GM12878 (cell line): ENCODE results near the gene VANGL1.

Source experiments
- CTCF ChIP-seq, 3 experiments: IDR thresholded peaks in 2 of 3; conservative IDR thresholded peaks in 1 of 3; 2 replicates each; pipeline ENCODE4 v1.5.1; 2011; ENCODE audit warnings: low read depth in 3 of 3, low read length in 3 of 3, mild to moderate bottlenecking in 3 of 3, control low read depth in 2 of 3, moderate library complexity in 2 of 3, inconsistent platforms in 1 of 3, mixed read lengths in 1 of 3; ENCODE audit not compliant: control insufficient read depth in 2 of 3, insufficient read depth in 1 of 3; ENCODE audit errors: extremely low read depth in 1 of 3
- EP300 ChIP-seq, 2 experiments: fragments of 150-350 bp in 1 of 2; IDR thresholded peaks; 2 replicates each; pipeline ENCODE4 v1.6.1; 2011 to 2012; ENCODE audit warnings: low read depth in 2 of 2, low read length in 2 of 2, borderline replicate concordance in 1 of 2, improper control_type of control experiment in 1 of 2, inconsistent platforms in 1 of 2; ENCODE audit not compliant: control insufficient read depth in 1 of 2
- EZH2 ChIP-seq: IDR thresholded peaks from 2 replicates; pipeline ENCODE4 v1.6.1; 2012; ENCODE audit warnings: low read depth, mild to moderate bottlenecking, control low read depth, inconsistent platforms, low read length, borderline replicate concordance; ENCODE audit not compliant: control insufficient read depth
- FOS ChIP-seq: IDR thresholded peaks from 3 replicates; pipeline ENCODE4 v1.6.1; 2011; ENCODE audit warnings: borderline replicate concordance; ENCODE audit not compliant: insufficient read length; ENCODE audit errors: extremely low read depth
- MAX ChIP-seq: IDR thresholded peaks from 2 replicates; pipeline ENCODE4 v1.6.1; 2012; ENCODE audit warnings: low read depth, low read length, improper control_type of control experiment
- MTA3 ChIP-seq: IDR thresholded peaks from 2 replicates; pipeline ENCODE4 v1.6.1; 2012; ENCODE audit warnings: low read length, inconsistent platforms, borderline replicate concordance
- PAX8 ChIP-seq: fragments of 450-650 bp; IDR thresholded peaks from 2 replicates; pipeline ENCODE4 v1.6.1; 2017; ENCODE audit warnings: mild to moderate bottlenecking, moderate library complexity
- POLR2A ChIP-seq: IDR thresholded peaks from 2 replicates; pipeline ENCODE4 v1.6.1; 2011; ENCODE audit warnings: low read depth, mild to moderate bottlenecking, low read length
- POLR2AphosphoS5 ChIP-seq: IDR thresholded peaks from 2 replicates; pipeline ENCODE4 v1.6.1; 2011; ENCODE audit warnings: mild to moderate bottlenecking, low read length, inconsistent platforms
- SMARCA5 ChIP-seq: fragments of 450-650 bp; IDR thresholded peaks from 2 replicates; pipeline ENCODE4 v1.6.1; 2017; ENCODE audit warnings: mild to moderate bottlenecking
- SUZ12 ChIP-seq: fragments of 200-600 bp; sonication (generic); IDR thresholded peaks from one replicate; pipeline ENCODE4 v1.6.1; 2018; ENCODE audit warnings: antibody characterized with exemption, mild to moderate bottlenecking; ENCODE audit not compliant: unreplicated experiment
- ZBTB11 ChIP-seq: fragments of 450-650 bp; formaldehyde crosslinking; IDR thresholded peaks from 2 replicates; pipeline ENCODE4 v1.5.0; 2022; ENCODE audit warnings: mild to moderate bottlenecking, missing genetic modification characterization

GRCh38 chr1:115596080-115596780 is 45.5 kb upstream of the VANGL1 start:
- no peak for TF ChIP-seq CTCF (IDR thresholded peaks at IDR 0.05 in 2 of 3, conservative IDR thresholded peaks at IDR 0.05 in 1 of 3; ENCODE audit: control insufficient read depth in 2 of 3, extremely low read depth in 1 of 3, insufficient read depth in 1 of 3, low read depth in 3 of 3, low read length in 3 of 3)
- TF ChIP-seq MTA3, result no peak
- no peak for TF ChIP-seq PAX8
- TF ChIP-seq POLR2A, result no peak
- no peak for TF ChIP-seq SMARCA5
- no peak for TF ChIP-seq POLR2AphosphoS5
- TF ChIP-seq EZH2, result no peak
- no peak for TF ChIP-seq SUZ12
- no peak for TF ChIP-seq MAX
- no peak for TF ChIP-seq ZBTB11 (CRISPR knock-in tag)
- no peak for TF ChIP-seq EP300 (IDR thresholded peaks at IDR 0.05; ENCODE audit: borderline replicate concordance in 1 of 2, control insufficient read depth in 1 of 2, low read depth in 2 of 2, low read length in 2 of 2)
- TF ChIP-seq FOS, result no peak
